Nucleus accumbens (tissue), 56 donors: ENCODE data around the gene GAS2.

Source experiments
- DNase-seq, 56 donors: peaks; one replicate each; lab custom pipeline; 2025; lab: John Stamatoyannopoulos, UW

The GAS2 gene

GRCh38 chr11:22846726-22847125 is 180.3 kb downstream of the GAS2 start:
- no peak for DNase-seq

- no peak for DNase-seq
These were observed 185.1 kb downstream of the GAS2 start for GRCh38 chr11:22851477-22851876.

- no peak for DNase-seq
These were observed 193.3 kb downstream of the GAS2 start for GRCh38 chr11:22859756-22860155.

- no peak for DNase-seq
These were observed 193.8 kb downstream of the GAS2 start, which contains the start of gene CCDC179 for GRCh38 chr11:22860241-22860640. TSS of gene CCDC179 (minus strand) at chr11:22860474. CDS start at chr11:22860421, 53 bp downstream.
